ENCODE data around the gene MESP1. TPM values are rescaled to one million over a fixed set of nuclear protein-coding genes. Genes with fewer than 3 reads are reported as not detected.

The MESP1 gene
- total RNA-seq, 1 experiment from 2014 or later: 32.9 TPM

GRCh38 chr15:89740137-89740536, 10.9 kb downstream of the MESP1 start:
- Histone ChIP-seq H3K4me2 (ENCODE audit: low read length) (peak overlapping the region; percentile 72), H3K4me1 (ENCODE audit: insufficient read depth, low read length) (0 out of 2 replicates have a peak, but pooled peaks cover 3% of the 10 kb centered on the region), H3K9me3 (ENCODE audit: low read length) (no peaks in the 10 kb centered on the region), H3K36me3 (ENCODE audit: low read depth, low read length) (no peaks in the 10 kb centered on the region), H3K27me3 (ENCODE audit: low read length) (no peaks in the 10 kb centered on the region), H3K4me3 (ENCODE audit: low read length) (no peak overlapping the region; the same call in 1 of the 2 replicates), H3K27ac (ENCODE audit: low read length) (no peak overlapping the region), H3K79me2 (ENCODE audit: low read length) (no peaks in the 10 kb centered on the region), H3K9me2 (replicated peaks; ENCODE audit: low read length) (no peaks in the 10 kb centered on the region), H3K9ac (ENCODE audit: low read length) (no peak overlapping the region), H2AFZ (ENCODE audit: low read length) (peak overlapping the region; percentile 77), H3F3A (ENCODE audit: low read length, unreplicated experiment) (no peaks in the 10 kb centered on the region), H4K20me1 (ENCODE audit: low read length) (no peaks in the 10 kb centered on the region)
- intact Hi-C loops (cut with micrococcal nuclease): loop anchor here (1.0 to 5.0 kb wide), 3 partner anchors 83 to 347 kb away; partner anchors contain the start of gene KIF7
- no peak for TF ChIP-seq EZH2phosphoT487 (IDR thresholded peaks at IDR 0.05; ENCODE audit: borderline replicate concordance, low read length)
- peak; percentile 85 for TF ChIP-seq CTCF (conservative IDR thresholded peaks at IDR 0.05; ENCODE audit: low read depth, low read length)
- ChIA-PET POLR2A (ENCODE audit: unreplicated experiment) (interaction anchor here (0.6 kb wide), 1 partner anchor 142 kb away, joined by 17 read pairs; no protein-coding TSS in a partner anchor), CTCF (interaction anchor here (0.6 to 1.0 kb wide), 3 partner anchors 21 to 148 kb away, joined by 3 to 6 read pairs (median 3); no protein-coding TSS in a partner anchor)
- DNase-seq (peak; percentile 91), ATAC-seq (peak; percentile 87)
- BruUV-seq (replicated peaks): no TSS peak

GRCh38 chr15:89735773-89736172, 15.3 kb downstream of the MESP1 start:
- H3K27me3 ChIP-seq (ENCODE audit: low read length): no peaks in the 10 kb centered on the region

More at GRCh38 chr15:89735773-89736172, 15.3 kb downstream of the MESP1 start:
- intact Hi-C loops (cut with micrococcal nuclease): no loop called here
- Histone ChIP-seq H3K4me3 (ENCODE audit: low read length) (no peak overlapping the region), H3K27ac (ENCODE audit: low read length) (no peak overlapping the region), H3K9me2 (replicated peaks; ENCODE audit: low read length) (no peaks in the 10 kb centered on the region), H3K36me3 (ENCODE audit: low read depth, low read length) (no peaks in the 10 kb centered on the region), H3K9ac (ENCODE audit: low read length) (no peak overlapping the region), H3K4me1 (ENCODE audit: insufficient read depth, low read length) (0 out of 2 replicates have a peak, but pooled peaks cover 3% of the 10 kb centered on the region), H4K20me1 (ENCODE audit: low read length) (no peaks in the 10 kb centered on the region), H3K9me3 (ENCODE audit: low read length) (no peaks in the 10 kb centered on the region), H3K79me2 (ENCODE audit: low read length) (no peaks in the 10 kb centered on the region), H3K4me2 (ENCODE audit: low read length) (no peak overlapping the region), H2AFZ (ENCODE audit: low read length) (no peak overlapping the region), H3F3A (ENCODE audit: low read length, unreplicated experiment) (no peaks in the 10 kb centered on the region)
- DNase-seq (no peak), ATAC-seq (no peak)
- no peak for TF ChIP-seq CTCF (conservative IDR thresholded peaks at IDR 0.05; ENCODE audit: low read depth, low read length)
- TF ChIP-seq EZH2phosphoT487 (IDR thresholded peaks at IDR 0.05; ENCODE audit: borderline replicate concordance, low read length): no peak
- TF ChIP-seq EZH2 (IDR thresholded peaks at IDR 0.05; ENCODE audit: low read length, unreplicated experiment): no peak
- POLR2A ChIA-PET (ENCODE audit: unreplicated experiment): no interaction called here
- CTCF ChIA-PET: no interaction called here
- BruUV-seq (replicated peaks): no TSS peak

All from PC-3 (cell line).